OCI-LY7 (cell line): ENCODE results near the gene ZNF578.

Experiments
- CTCF ChIP-seq: fragments of 200-600 bp; sonication (generic); conservative IDR thresholded peaks from 2 replicates; pipeline ENCODE4 v1.5.1; 2014; ENCODE audit warnings: mild to moderate bottlenecking, antibody characterized with exemption, low read length, moderate library complexity, mixed read lengths
- EZH2phosphoT487 ChIP-seq: fragments of 200-600 bp; sonication (generic); IDR thresholded peaks from 2 replicates; pipeline ENCODE4 v1.6.1; 2018; ENCODE audit warnings: low read depth, borderline replicate concordance, mild to moderate bottlenecking, mixed run types, antibody characterized with exemption, low read length, moderate library complexity, mixed read lengths

- TF ChIP-seq CTCF (no peak), EZH2phosphoT487 (no peak)
Observed at GRCh38 chr19:52532480-52532879, 79.1 kb downstream of the ZNF578 start.
